OCI-LY3 (cell line): ENCODE measurements around the gene TENM4.

Source experiments
- H2AFZ ChIP-seq: fragments of 200-600, 300-600 bp; shearing (Covaris generic); 2 replicates; pipeline ENCODE4 v1.6.0; 2014; ENCODE audit warnings: antibody characterized with exemption, low read depth, low read length
- H3K27ac ChIP-seq: fragments of 200-600, 300-600 bp; sonication (generic); 2 replicates; pipeline ENCODE4 v1.5.1; 2014; ENCODE audit warnings: mild to moderate bottlenecking, low read length, moderate library complexity, mixed read lengths
- H3K27me3 ChIP-seq: fragments of 200-600, 300-600 bp; sonication (generic); 2 replicates; pipeline ENCODE4 v1.6.1; 2014; ENCODE audit warnings: low read depth, low read length, mixed read lengths
- H3K36me3 ChIP-seq: fragments of 200-600, 300-600 bp; sonication (generic); replicated peaks from 2 replicates; pipeline ENCODE3; 2014; ENCODE audit warnings: low read depth, low read length, mixed read lengths
- H3K4me1 ChIP-seq: fragments of 300-600, 200-600 bp; sonication (generic); 2 replicates; pipeline ENCODE4 v1.6.1; 2014; ENCODE audit warnings: low read length, mixed read lengths
- H3K4me2 ChIP-seq: fragments of 200-600, 300-600 bp; sonication (generic); 2 replicates; pipeline ENCODE4 v1.6.1; 2014; ENCODE audit warnings: low read length, mixed read lengths
- H3K4me3 ChIP-seq: fragments of 300-600, 200-600 bp; sonication (generic); 2 replicates; pipeline ENCODE4 v1.5.1; 2014; ENCODE audit warnings: antibody characterized with exemption, mild to moderate bottlenecking, low read length, moderate library complexity
- H3K79me2 ChIP-seq: fragments of 300-600, 200-600 bp; shearing (Covaris generic); 2 replicates; pipeline ENCODE4 v1.6.1; 2014; ENCODE audit warnings: mild to moderate bottlenecking, low read length, mixed read lengths
- H3K9ac ChIP-seq: fragments of 300-600, 200-600 bp; shearing (Covaris generic); 2 replicates; pipeline ENCODE4 v1.6.0; 2014; ENCODE audit warnings: mild to moderate bottlenecking, low read length, moderate library complexity
- H3K9me3 ChIP-seq: fragments of 200-600, 300-600 bp; shearing (Covaris generic); 2 replicates; pipeline ENCODE4 v1.6.1; 2014; ENCODE audit warnings: low read length, mixed read lengths; ENCODE audit not compliant: insufficient read depth
- H4K20me1 ChIP-seq: fragments of 200-600, 300-600 bp; sonication (generic); 2 replicates; pipeline ENCODE4 v1.6.1; 2016; ENCODE audit warnings: low read length, mixed read lengths; ENCODE audit not compliant: insufficient read depth
- CTCF ChIP-seq: fragments of 200-600, 300-600 bp; sonication (generic); IDR thresholded peaks from 2 replicates; pipeline ENCODE4 v1.5.1; 2014; ENCODE audit warnings: antibody characterized with exemption, low read length, low read depth
- EZH2phosphoT487 ChIP-seq: fragments of 200-600 bp; shearing (Covaris generic); IDR thresholded peaks from 2 replicates; pipeline ENCODE4 v1.6.1; 2018; ENCODE audit warnings: antibody characterized with exemption, mixed run types, low read depth

Gene TENM4

GRCh38 chr11:79352349-79352703 lies 88.5 kb downstream of the TENM4 start:
- Histone ChIP-seq H3K27me3 (no peaks in the 10 kb centered on the region), H3K36me3 (no peaks in the 10 kb centered on the region), H4K20me1 (peaks cover 55% of the 10 kb centered on the region), H3K4me1 (peaks cover 13% of the 10 kb centered on the region), H2AFZ (no peak overlapping the region), H3K4me2 (no peak overlapping the region), H3K4me3 (no peak overlapping the region), H3K79me2 (peaks cover 5% of the 10 kb centered on the region; the same call in 1 of the 2 replicates), H3K27ac (no peak overlapping the region), H3K9me3 (no peaks in the 10 kb centered on the region), H3K9ac (no peak overlapping the region)
- TF ChIP-seq EZH2phosphoT487, result no peak
- TF ChIP-seq CTCF, result no peak

- Histone ChIP-seq H3K36me3 (no peaks in the 10 kb centered on the region), H3K9me3 (no peaks in the 10 kb centered on the region), H3K4me3 (no peak overlapping the region), H3K4me2 (0 out of 2 replicates have a peak overlapping the region, but pooled peaks have one; percentile 21), H3K4me1 (peaks cover 13% of the 10 kb centered on the region), H4K20me1 (peaks cover 63% of the 10 kb centered on the region), H3K9ac (no peak overlapping the region), H3K79me2 (peaks cover 5% of the 10 kb centered on the region; the same call in 1 of the 2 replicates), H2AFZ (no peak overlapping the region), H3K27me3 (no peaks in the 10 kb centered on the region), H3K27ac (no peak overlapping the region)
- no peak for TF ChIP-seq CTCF
Observed at GRCh38 chr11:79348976-79349682, 91.7 kb downstream of the TENM4 start.

- Histone ChIP-seq H3K79me2 (peaks cover 5% of the 10 kb centered on the region; the same call in 1 of the 2 replicates), H3K4me1 (peaks cover 13% of the 10 kb centered on the region), H3K9me3 (no peaks in the 10 kb centered on the region), H3K4me3 (no peak overlapping the region), H3K4me2 (no peak overlapping the region), H3K36me3 (no peaks in the 10 kb centered on the region), H3K27ac (no peak overlapping the region), H4K20me1 (peaks cover 63% of the 10 kb centered on the region), H2AFZ (no peak overlapping the region), H3K27me3 (no peaks in the 10 kb centered on the region), H3K9ac (no peak overlapping the region)
- TF ChIP-seq EZH2phosphoT487 (no peak), CTCF (no peak)
Observed at GRCh38 chr11:79346021-79346420, 94.8 kb downstream of the TENM4 start.

GRCh38 chr11:79344753-79345294 lies 96.0 kb downstream of the TENM4 start:
- Histone ChIP-seq H3K4me2 (no peak overlapping the region), H3K27ac (no peak overlapping the region)

More at GRCh38 chr11:79344753-79345294, 96.0 kb downstream of the TENM4 start:
- Histone ChIP-seq H3K36me3 (no peaks in the 10 kb centered on the region), H3K9ac (no peak overlapping the region), H2AFZ (no peak overlapping the region), H3K9me3 (no peaks in the 10 kb centered on the region), H3K79me2 (peaks cover 5% of the 10 kb centered on the region; the same call in 1 of the 2 replicates), H3K27me3 (no peaks in the 10 kb centered on the region), H3K4me3 (no peak overlapping the region), H3K4me1 (peaks cover 13% of the 10 kb centered on the region), H4K20me1 (peaks cover 51% of the 10 kb centered on the region)
- TF ChIP-seq CTCF, result no peak
- TF ChIP-seq EZH2phosphoT487, result no peak
